ENCODE data around the gene RIMBP2. TPM values are rescaled to one million over a fixed set of nuclear protein-coding genes. Genes with fewer than 3 reads are reported as not detected.

Gene RIMBP2
- total RNA-seq, 1 experiment from 2014 or later: 0.95 TPM

DNA sequence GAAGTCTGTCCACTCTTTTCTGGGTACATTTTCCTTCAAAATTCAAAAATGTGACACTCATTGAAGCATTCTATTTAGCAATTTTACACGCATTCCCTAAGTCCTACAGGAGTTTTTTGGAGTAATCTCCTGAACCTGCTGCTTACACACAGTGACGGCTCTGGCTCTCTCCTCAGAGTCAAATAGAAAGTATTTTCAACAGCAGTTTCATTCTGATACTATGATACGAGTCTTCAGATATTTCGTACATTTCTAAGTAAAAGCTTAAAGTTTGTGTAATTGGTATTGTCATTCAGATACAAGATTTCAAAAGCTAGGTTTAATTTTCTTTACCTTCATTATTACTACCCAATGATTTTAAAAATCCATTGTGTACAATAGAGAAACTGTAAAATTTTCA lies 342.0 kb downstream of the RIMBP2 start:
- intact Hi-C loops (cut with micrococcal nuclease; ENCODE audit: unreplicated experiment): no loop called here
- ChIA-PET CTCF (no interaction called here), POLR2A (ENCODE audit: low non-redundant PET) (no interaction called here)
- TF ChIP-seq, protein P1, sequence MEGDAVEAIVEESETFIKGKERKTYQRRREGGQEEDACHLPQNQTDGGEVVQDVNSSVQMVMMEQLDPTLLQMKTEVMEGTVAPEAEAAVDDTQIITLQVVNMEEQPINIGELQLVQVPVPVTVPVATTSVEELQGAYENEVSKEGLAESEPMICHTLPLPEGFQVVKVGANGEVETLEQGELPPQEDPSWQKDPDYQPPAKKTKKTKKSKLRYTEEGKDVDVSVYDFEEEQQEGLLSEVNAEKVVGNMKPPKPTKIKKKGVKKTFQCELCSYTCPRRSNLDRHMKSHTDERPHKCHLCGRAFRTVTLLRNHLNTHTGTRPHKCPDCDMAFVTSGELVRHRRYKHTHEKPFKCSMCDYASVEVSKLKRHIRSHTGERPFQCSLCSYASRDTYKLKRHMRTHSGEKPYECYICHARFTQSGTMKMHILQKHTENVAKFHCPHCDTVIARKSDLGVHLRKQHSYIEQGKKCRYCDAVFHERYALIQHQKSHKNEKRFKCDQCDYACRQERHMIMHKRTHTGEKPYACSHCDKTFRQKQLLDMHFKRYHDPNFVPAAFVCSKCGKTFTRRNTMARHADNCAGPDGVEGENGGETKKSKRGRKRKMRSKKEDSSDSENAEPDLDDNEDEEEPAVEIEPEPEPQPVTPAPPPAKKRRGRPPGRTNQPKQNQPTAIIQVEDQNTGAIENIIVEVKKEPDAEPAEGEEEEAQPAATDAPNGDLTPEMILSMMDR (conservative IDR thresholded peaks at IDR 0.05; ENCODE audit: low read depth, low read length): no peak
- no peak for TF ChIP-seq EZH2 (IDR thresholded peaks at IDR 0.05; ENCODE audit: borderline replicate concordance, low read depth, low read length, poor library complexity, severe bottlenecking)
- no peak for DNase-seq (ENCODE audit: low spot score)
- BruUV-seq (replicated peaks): no TSS peak
- peaks cover 81% of the 10 kb centered on the region for H3K27me3 ChIP-seq (replicated peaks; ENCODE audit: insufficient read depth, low read depth, low read length, poor library complexity)
- no peaks in the 10 kb centered on the region for H3K9me3 ChIP-seq (ENCODE audit: low read depth, low read length, poor library complexity, severe bottlenecking)
- no peaks in the 10 kb centered on the region for H3K4me1 ChIP-seq (ENCODE audit: insufficient read depth, low read length, poor library complexity, severe bottlenecking)
- no peak overlapping the region for H3K27ac ChIP-seq (ENCODE audit: low read depth, low read length, poor library complexity, severe bottlenecking)
- no peak overlapping the region for H3K4me3 ChIP-seq (ENCODE audit: low read depth, low read length, poor library complexity, severe bottlenecking)
- no peaks in the 10 kb centered on the region for H3K36me3 ChIP-seq (ENCODE audit: insufficient read depth, low read length, poor library complexity, severe bottlenecking)

DNA sequence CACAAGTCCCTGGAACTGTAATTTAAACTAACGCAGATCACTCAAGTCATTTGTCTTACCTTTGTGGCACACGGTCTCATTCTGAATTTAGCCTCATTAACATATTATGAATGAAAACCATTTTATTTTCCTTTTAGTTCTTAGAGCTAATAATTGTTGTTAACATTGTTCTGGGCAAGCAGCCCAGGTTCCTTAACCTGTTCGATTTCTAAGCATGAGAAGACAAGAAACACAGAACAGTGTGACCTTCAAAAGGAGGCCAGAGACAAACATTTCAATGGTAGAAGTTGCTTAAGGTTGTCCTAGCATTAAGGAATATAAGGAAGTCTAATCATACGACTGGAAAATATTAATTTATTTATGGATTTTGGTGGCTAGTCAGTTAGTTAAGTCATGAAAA lies 343.2 kb downstream of the RIMBP2 start:
- no peaks in the 10 kb centered on the region for H3K9me3 ChIP-seq (ENCODE audit: low read depth, low read length, poor library complexity, severe bottlenecking)
- no peaks in the 10 kb centered on the region for H3K4me1 ChIP-seq (ENCODE audit: insufficient read depth, low read length, poor library complexity, severe bottlenecking)
- BruUV-seq (replicated peaks): no TSS peak
- no peaks in the 10 kb centered on the region for H3K36me3 ChIP-seq (ENCODE audit: insufficient read depth, low read length, poor library complexity, severe bottlenecking)
- TF ChIP-seq, protein P1 (conservative IDR thresholded peaks at IDR 0.05; ENCODE audit: low read depth, low read length): no peak
- TF ChIP-seq EZH2 (IDR thresholded peaks at IDR 0.05; ENCODE audit: borderline replicate concordance, low read depth, low read length, poor library complexity, severe bottlenecking): no peak
- no peak overlapping the region for H3K27ac ChIP-seq (ENCODE audit: low read depth, low read length, poor library complexity, severe bottlenecking)
- ChIA-PET CTCF (interaction anchor here (0.7 kb wide), 1 partner anchor 359 kb away, joined by 8 read pairs; no protein-coding TSS in a partner anchor), POLR2A (ENCODE audit: low non-redundant PET) (no interaction called here)
- peaks cover 86% of the 10 kb centered on the region for H3K27me3 ChIP-seq (replicated peaks; ENCODE audit: insufficient read depth, low read depth, low read length, poor library complexity)
- DNase-seq (ENCODE audit: low spot score): no peak
- no peak overlapping the region for H3K4me3 ChIP-seq (ENCODE audit: low read depth, low read length, poor library complexity, severe bottlenecking)
- intact Hi-C loops (cut with micrococcal nuclease; ENCODE audit: unreplicated experiment): no loop called here

DNA sequence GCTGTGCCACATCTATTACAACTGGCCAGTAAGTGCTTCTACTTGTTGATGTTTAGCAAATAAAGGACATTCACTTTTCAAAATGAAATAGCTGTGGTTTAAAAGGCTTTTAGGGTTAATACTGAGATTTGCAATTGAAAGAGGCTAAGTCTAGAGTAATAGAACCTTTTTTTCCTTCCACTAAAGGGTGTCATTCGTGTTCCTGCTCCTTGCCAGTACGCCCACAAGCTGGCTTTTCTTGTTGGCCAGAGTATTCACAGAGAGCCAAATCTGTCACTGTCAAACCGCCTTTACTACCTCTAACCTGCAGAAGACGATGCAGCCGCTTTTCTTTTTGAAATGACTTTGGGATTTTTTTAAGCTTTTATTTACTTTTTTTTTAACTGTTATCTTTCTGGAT lies 344.8 kb downstream of the RIMBP2 start:
- CTCF ChIA-PET: no interaction called here
- POLR2A ChIA-PET (ENCODE audit: low non-redundant PET): no interaction called here
- Histone ChIP-seq H3K9me3 (ENCODE audit: low read depth, low read length, poor library complexity, severe bottlenecking) (no peaks in the 10 kb centered on the region), H3K27ac (ENCODE audit: low read depth, low read length, poor library complexity, severe bottlenecking) (no peak overlapping the region), H3K4me3 (ENCODE audit: low read depth, low read length, poor library complexity, severe bottlenecking) (no peak overlapping the region), H3K36me3 (ENCODE audit: insufficient read depth, low read length, poor library complexity, severe bottlenecking) (no peaks in the 10 kb centered on the region), H3K4me1 (ENCODE audit: insufficient read depth, low read length, poor library complexity, severe bottlenecking) (no peaks in the 10 kb centered on the region), H3K27me3 (replicated peaks; ENCODE audit: insufficient read depth, low read depth, low read length, poor library complexity) (peaks cover 92% of the 10 kb centered on the region)
- TF ChIP-seq, protein P1 (conservative IDR thresholded peaks at IDR 0.05; ENCODE audit: low read depth, low read length): no peak
- no peak for TF ChIP-seq EZH2 (IDR thresholded peaks at IDR 0.05; ENCODE audit: borderline replicate concordance, low read depth, low read length, poor library complexity, severe bottlenecking)
- intact Hi-C loops (cut with micrococcal nuclease; ENCODE audit: unreplicated experiment): no loop called here
- BruUV-seq (replicated peaks): no TSS peak
- no peak for DNase-seq (ENCODE audit: low spot score)
